Stimulated activated CD4-positive, alpha-beta T cell treated with anti-CD3 and anti-CD28 coated beads, Interleukin-15, amount 100 ng/mL, for 24 hours (primary cell): Measurements from ENCODE around the gene RHEX.
"Not testable (repeated sequence)": the region's sequence is repeated elsewhere in the genome, so short reads cannot be mapped to it uniquely, and the experiment has no call there.

Experiments used
- DNase-seq: peaks from one replicate; pipeline ENCODE4 v3.0.0-alpha.2; 2020

The RHEX gene

DNA sequence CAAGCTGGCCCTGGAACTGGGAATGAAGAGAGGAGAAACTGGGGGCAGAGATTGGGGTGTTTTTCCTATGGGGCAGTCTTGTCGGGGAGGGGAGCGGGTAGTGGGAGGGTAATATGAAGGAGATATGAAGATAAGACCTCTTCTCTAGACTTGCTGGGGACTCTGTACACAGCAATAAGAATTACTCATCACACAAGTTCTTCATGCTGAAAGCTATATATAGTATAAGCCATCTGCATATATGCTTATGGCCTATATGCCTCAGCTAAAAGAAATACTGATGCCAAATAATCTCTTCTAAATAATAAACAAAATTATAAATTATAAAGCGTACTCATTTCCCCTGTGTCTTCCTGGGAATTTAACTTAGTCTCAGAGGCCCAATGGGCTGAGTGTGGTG, 7.9 kb downstream of the RHEX start:
- DNase-seq, result no peak

DNA sequence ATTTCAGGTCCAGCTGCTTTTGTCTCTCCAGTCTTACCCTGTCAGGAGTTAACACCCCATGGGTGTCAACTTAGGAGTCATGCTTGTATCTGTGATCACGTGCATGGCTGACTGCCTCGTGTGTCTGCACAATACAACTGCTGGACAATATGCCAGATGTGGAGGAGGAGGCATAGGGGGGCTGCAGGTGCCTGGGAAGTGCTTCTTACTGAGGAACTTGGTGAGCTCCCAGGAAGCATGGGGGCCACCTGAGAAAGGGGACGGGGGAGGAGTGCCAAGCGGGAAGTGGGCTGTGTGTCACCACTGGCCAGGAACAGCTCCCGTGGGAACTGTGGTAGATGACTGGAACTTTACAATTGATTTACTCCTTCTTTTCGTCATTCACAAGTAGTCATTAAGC, 9.5 kb downstream of the RHEX start:
- no peak for DNase-seq

DNA sequence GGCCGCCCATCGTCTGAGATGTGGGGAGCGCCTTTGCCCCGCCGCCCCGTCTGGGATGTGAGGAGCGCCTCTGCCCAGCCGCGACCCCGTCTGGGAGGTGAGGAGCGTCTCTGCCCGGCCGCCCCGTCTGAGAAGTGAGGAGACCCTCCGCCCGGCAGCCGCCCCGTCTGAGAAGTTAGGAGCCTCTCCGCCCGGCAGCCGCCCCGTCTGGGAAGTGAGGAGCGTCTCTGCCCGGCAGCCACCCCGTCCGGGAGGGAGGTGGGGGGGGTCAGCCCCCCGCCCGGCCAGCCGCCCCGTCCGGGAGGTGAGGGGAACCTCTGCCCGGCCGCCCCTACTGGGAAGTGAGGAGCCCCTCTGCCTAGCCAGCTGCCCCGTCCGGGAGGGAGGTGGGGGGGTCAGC, 11.0 kb downstream of the RHEX start:
- not testable (repeated sequence) for DNase-seq

DNA sequence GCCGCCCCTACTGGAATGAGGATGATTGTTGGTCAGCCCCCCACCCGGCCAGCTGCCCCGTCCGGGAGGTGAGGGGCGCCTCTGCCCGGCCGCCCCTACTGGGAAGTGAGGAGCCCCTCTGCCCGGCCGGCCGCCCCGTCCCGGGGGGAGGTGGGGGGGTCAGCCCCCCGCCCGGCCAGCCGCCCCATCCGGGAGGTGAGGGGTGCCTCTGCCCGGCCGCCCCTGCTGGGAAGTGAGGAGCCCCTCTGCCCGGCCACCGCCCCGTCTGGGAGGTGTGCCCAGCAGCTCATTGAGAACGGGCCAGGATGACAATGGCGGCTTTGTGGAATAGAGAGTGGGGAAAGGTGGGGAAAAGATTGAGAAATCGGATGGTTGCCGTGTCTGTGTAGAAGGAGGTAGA, 11.5 kb downstream of the RHEX start:
- not testable (repeated sequence) for DNase-seq

DNA sequence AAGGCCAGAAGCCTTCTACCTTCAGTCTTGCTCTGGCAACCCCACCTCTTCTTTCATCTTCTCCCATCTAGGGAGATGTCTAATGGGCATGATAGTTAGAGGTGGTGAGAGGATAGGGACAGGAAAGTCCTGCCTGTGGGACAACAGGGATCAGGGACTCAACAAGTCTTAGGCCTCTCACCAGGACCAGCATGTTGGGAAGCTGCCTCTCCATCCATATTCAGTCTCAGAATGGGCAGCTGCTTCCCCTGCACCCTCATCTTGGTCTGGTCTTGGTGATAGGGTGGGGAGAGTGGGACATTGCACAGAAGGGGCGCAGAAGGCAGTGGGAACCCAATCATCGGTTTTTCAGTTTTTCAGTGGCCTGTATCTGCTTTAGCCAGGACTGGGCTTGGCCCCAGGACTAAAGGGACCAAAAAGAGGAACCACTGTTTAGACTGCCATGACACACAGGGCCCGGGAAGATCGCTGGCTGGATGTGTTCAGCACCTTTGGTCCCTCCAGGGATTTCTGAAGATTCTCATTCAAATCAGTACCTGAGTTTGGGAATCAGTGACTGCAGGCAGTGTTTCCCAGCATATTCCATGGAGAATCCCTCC, 12.7 kb downstream of the RHEX start:
- no peak for DNase-seq

DNA sequence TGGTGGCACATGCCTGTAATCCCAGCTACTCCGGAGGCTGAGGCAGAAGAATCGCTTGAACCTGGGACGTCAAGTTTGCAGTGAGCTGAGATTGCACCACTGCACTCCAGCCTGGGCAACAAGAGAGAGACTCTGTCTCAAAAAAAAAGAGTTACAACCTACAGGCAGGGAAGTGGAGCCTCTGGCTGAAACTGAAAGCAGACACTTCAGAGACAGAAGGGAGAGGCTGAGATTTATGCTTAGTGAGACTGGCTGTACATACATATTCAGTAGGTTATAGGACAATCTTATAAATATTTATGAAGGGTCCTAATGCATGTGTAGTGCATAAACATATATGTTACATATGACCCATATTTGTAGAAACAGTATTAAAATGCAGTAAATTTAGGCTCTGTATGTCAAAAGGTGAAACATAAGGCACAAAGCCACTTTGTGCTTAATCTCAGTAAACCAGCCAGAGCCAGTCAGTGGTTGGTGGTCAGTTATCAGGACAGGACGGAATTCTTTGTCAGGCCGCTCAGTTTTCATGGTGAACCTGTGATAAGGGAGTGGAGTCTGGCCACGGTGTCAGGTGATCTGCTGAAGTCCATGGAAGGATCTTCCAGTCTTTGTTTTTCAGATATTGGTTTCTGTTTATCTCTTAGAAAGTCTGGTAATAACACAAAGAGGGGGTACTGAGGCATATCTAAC, 13.7 kb downstream of the RHEX start:
- peak; percentile 13 for DNase-seq

DNA sequence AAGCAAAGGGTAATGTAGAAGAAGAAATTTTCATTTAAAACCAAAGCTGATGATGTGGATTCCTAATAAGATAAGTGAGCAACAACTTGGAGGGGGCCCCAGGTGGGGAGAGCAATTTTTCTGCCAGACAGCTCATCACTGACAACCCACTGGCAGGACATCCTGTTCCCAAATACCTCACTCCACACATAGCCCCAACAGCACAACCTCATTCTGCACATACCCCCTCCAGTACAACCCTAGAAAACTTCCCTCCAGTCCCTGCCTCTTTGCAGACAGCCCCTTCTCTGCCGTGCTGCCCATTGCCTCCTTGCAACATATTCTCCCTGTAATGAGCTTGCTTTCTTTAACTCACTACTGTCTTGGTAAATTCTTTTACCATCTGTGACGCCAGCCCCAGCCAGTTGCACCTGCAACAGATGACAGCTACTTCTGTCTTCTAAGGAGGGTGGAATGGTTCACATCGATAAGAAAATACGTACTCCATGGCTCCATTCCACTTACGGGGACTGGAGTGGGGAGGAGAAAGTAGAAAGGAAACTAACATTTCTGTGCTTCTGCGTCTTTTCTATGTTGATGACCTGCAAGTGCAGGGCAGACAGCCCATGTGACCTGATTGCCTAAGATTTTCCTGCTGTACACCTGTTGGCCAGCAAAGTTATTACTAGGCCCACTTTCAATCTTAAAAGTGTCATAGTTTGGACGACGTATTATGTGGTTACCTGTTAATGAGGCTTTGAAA, 14.7 kb downstream of the RHEX start:
- DNase-seq, result no peak

DNA sequence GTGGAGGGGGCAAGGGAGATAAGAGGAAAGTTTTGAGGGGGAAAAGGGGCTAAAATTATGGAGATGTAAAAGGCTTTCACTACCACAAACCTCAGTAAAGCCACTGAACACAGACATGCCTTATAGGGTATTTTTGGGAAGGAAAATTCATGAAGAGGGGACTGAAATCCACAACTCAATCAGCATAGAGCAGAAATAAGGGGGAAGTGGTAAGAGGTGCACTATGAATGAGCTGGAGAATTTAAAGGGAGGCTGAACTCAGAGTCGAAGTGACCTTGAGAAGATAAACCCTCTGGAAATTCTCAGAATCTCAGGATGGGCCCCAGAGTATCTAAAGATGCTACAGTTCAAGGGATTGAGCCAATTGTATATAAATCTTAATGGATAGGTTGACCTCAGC, 15.3 kb downstream of the RHEX start:
- no peak for DNase-seq

DNA sequence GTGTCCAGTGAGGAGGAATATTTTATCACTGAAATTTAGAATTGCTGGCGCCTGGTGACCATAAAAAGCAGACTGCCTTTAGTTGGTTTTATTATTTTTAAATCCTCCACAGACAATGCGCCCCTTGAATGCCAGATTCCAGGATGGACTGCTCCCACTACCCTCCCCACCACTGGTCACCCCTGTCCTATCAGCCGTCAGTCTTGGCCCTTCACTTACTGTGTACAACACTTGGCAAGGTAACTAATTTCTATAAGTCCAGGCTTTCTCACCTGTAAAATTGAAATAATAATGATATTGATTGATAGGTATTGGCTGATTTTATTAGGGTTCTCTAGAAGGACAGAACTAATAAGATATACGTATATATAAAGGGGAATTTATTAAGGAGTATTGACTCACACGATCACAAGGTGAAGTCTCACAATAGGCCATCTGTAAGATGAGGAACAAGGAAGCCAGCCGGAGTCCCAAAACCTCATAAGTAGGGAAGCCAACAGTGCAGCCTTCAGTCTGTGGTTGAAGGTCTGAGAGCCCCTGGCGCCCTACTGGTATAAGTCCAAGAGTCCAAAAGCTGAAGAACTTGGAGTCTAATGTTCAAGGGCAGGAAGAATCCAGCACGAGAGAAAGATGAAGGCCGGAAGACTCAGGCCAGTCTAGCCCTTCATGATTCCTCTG, 17.8 kb downstream of the RHEX start:
- DNase-seq, result no peak

DNA sequence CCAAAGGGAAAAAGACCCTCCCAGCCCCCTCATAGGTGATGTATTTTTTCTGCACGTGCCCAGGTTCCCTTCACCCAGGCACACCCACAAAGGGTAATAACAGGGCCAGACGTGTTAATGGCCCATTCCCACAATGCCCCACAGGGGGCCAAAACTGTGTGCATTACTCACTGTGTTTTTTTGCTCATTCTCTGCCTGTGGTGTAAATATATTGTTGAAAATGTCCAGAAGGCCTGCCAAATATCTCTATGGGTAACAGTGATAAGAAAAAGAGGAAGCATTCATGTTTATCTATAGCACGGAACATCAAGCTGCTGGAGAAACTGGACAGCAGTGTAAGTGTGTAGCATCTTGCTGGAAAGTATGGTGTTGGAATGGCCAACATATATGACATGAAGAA, 21.9 kb downstream of the RHEX start:
- DNase-seq, result no peak

DNA sequence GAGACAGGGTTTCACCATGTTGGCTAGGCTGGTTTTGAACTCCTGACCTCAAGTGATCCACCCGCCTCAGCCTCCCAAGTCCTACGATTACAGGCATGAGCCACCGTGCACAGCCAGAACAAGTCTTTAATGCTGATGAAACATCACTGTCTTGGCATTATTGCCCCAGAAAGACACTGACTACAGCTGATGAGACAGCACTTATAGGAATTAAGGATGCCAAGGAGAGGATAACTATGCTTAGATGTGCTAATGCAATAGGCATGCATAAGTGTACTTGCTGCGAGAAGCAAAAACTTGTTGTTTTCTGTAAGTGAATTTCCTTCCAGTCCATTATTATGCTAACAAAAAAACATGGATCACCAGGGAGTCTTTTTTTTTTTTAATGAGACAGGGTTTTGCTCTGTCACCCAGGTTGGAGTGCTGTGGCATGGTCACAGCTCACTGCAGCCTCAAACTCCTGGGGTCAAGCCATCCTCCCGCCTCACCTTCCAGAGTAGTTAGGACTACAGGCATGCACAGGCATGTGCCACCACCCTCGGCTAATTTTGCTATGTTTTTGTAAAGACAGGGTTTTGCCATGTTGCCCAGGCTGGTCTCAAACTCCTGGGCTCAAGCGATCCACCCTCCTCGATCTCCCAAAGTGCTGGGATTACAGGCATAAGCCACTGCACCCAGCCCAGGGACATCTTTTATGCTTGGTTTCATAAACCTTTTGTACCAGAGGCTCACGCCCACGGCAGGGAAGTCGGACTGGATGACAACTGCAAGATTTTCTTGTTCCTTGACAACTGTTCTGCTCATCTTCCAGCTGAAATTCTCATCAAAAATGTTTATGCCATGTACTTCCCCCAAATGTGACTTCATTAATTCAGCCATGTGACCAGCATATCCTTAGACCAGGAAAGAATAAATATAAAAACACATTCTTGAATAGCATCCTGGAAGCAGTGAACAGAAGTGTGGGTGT, 23.1 kb downstream of the RHEX start:
- no peak for DNase-seq

DNA sequence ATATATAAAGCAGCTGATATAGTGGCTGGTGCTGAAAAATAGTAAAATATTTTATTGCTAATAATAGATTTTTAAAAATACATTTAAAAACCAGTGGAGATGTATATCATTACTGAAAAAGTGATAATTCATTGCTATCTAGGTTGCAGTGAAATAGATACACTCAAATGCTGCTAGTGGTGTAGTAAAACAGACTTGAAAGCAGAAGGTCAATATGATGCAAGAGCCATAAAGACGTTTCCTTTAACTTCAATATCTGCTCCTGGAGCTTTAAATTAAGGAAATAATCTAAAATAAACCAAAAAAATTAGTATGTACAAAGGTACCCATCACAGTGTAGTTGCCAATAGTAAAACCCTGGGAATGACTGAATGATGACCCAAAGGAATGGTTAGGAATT, 26.2 kb downstream of the RHEX start:
- DNase-seq, result no peak

DNA sequence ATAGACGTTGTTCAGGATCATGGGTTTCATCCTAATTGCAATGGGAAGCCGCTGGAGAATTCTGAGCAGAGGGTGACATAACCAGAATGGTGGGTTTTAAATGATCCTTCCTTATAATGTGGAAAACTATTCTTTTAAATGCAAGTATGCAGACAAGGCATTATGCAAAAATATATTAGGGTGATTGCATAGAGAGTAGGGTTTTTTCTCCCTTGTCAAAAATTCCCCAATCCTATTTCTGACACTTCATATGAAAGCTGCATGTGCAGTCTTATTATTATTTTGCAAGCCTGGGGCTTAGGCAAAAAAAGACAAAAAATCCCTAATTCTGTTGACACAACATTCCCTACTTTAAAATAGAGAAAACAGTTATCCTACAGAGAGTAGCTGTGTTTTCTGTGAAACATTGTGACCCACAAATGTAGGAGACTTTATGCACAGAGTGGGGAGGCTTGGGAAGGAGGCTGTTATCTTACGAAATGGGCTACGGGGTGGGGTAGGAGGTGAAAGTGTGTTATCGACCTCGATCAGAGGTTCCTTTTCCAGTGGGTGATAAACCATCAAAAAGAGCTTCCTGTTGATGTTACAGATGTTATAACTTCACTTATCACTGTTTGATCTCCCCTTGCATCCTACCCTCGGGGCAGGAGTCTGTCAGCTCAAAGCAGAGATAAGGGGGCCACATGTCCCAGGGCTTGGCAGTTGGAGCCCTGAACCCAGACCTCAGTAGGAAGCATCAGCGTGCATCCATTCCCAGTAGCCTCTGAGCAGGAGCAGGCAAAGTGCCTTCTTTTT, 27.2 kb downstream of the RHEX start:
- no peak for DNase-seq

DNA sequence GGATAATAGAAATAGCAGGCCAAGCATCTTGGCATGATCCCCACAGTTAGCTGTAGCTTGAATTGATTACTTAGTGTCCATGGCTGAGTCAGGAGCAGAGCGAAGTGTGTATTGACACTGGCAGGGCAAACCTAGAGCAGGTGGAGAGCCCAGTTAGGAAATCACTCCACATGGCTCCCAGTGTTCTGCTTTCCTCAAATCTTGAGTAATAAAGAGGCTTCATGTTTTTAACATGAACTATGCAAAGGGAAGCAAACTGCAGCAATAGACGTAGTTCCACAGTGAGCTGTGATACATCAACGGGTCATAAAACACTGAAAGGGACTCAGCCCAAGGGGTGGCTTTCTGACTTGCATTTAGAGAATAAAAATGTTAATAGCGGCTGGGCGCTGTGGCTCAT, 28.9 kb downstream of the RHEX start:
- no peak for DNase-seq

DNA sequence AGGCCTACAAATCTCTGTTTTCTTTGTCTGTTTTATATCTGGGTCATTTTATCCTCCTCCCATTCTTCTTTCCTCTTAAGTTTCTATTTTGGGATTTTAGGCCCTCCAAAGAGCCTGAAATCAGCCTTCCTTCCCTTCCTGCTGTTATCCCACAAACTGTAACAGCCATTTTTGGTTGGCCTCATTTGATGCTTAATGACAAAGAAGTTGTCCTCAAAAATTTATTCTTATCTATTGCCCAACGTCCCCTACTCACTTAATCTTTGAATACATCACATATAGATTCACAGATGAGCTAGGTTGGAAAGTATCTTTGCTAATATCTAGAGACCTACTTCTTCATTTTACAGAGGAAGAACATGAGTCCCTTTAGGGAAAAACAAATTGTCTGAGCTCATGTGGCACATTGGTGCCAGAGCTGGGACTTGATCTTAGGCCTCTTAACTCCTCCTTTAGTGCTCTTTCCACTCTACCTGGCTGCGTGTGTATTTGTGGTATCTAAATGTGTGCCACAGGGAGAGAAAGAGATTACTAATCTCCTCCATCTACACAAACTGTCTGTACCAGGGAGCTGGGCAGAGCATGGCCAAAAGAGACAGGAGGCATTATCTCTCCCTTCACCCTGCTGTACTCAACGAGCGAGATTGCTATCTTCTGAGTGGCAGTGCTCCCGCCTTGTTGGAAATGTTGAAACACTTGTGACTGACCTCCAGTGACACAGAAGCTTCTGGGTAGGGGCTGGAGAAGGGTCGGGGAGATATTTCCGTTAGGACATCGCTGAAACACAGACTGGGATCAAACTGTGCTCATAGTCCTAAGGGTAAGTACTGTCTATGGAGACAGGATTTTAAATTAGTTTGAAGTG, 30.1 kb downstream of the RHEX start:
- no peak for DNase-seq

DNA sequence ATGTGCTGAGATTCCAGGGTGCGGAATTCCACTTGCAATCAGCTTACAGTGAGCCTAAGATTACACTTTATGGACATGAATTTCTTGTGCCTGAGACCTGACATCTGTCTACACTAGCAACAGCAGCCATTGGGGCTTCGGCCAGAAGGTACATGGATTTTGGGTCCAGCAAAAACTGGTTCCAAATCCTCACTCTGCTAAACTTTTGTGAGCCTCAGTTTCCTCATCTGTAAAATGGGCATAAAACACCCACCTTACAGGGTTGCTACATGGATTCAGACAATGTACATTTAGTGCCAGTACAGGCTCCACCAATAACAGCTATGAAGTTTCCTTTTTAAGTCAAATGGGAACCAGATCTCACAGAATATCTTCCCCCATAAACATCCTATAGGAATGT, 30.8 kb downstream of the RHEX start:
- DNase-seq, result no peak

DNA sequence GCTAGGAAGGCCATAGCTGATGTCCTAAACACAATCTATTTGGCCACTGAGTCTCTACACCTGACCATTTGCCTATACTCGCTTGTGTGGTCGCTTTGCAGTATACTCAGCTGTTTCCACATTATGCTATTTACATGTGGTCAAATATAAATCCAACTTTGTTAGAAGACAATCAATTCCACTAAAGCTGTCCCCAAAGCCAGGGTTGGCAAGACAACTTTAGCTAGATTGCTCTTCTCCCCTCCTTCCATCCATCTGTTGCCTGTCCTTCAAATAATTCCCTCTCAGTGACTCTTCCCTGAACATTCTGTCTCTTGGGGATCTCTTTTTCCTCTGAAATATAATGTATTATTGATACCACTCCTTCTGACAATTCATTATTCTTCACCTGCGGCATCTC, 34.1 kb downstream of the RHEX start:
- DNase-seq, result no peak

DNA sequence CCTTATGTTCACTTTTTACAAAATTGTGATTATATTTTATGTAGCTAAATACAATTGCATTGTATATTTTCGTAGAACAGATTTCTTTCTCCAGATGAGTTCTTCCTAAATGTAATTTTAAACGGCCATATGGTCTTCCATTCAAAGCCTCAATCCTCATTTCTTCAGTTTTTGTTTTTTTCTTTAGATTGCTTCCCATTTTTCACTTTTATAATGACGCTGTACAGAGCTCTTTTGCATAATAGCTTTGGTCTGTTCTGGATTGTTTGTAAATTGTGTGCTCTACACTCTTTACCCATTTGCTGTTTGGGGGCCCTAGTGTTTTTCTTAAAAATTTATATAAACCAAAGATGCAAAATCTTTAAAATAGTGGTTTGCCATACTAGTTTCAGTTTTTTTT, 36.4 kb downstream of the RHEX start:
- DNase-seq, result no peak

DNA sequence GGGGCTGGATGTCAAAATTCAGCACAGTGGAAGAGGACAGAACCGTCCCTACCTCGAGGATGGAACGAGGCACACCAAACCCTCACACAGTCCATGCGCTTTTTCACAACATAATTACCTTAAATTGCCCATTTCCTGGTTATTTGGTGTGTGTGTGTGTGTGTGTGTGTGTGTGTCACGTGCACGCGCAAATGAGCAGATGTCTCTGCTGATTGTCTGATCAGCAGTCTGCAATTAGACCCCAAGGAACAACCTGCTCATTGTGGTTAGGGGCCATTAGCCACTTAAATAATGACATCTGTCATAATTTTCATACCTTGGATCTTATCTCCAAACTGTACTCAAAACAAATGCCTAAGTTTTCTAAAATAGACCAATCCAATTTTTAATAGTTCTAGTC, 41.1 kb downstream of the RHEX start:
- DNase-seq, result no peak

DNA sequence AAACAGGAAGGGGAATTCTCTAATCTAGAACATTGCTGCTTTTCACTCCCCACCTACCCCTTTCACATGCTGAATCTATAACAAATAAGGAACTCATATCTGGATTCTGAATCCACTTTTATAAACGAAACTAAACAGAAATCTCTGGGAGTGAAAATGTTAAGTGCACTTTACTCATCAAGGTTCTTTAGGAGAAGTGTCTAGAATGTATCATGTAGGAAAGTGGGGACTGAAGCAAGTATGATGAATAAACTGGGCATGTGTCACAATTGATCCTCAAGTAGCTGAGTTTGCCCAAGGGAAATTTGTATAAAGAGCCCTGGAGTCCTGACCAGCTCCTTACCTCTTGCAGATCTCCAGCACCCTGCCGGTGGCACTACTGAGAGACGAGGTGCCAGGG, 44.4 kb downstream of the RHEX start:
- no peak for DNase-seq
